HepG2 (cell line): Measurements from ENCODE around the gene HHIPL2.
"Not testable (repeated sequence)": the region's sequence is repeated elsewhere in the genome, so short reads cannot be mapped to it uniquely, and the experiment has no call there.

Experiments
- ATM ChIP-seq: fragments of 450-650 bp; IDR thresholded peaks from 2 replicates; pipeline ENCODE4 v1.7.1; 2017; ENCODE audit warnings: mild to moderate bottlenecking, borderline replicate concordance
- BRCA1 ChIP-seq: sonication (generic); formaldehyde crosslinking; IDR thresholded peaks from 2 replicates; pipeline ENCODE4 v1.4.0; 2020; ENCODE audit warnings: missing genetic modification reagents
- CREB1 ChIP-seq, 2 experiments: fragments of 450-650 bp in 1 of 2; IDR thresholded peaks; 2 replicates each; pipeline ENCODE4 v1.6.1; 2016 to 2017; ENCODE audit warnings: control low read depth in 1 of 2, mild to moderate bottlenecking in 1 of 2, missing compliant biosample characterization in 1 of 2, missing genetic modification characterization in 1 of 2
- HOXA3 ChIP-seq: sonication (generic); formaldehyde crosslinking; IDR thresholded peaks from 2 replicates; pipeline ENCODE4 v1.5.0; 2020; ENCODE audit warnings: missing genetic modification reagents
- KLF16 ChIP-seq, 2 experiments: sonication (generic) in 1 of 2; formaldehyde crosslinking in 1 of 2; IDR thresholded peaks; 2 replicates each; pipeline versions ENCODE4 v1.6.1 to v1.8.0; 2016 to 2023; ENCODE audit warnings: missing genetic modification reagents in 2 of 2, missing compliant biosample characterization in 1 of 2
- MEIS2 ChIP-seq: sonication (generic); formaldehyde crosslinking; IDR thresholded peaks from 2 replicates; pipeline ENCODE4 v1.9.0; 2021; ENCODE audit warnings: mild to moderate bottlenecking, missing genetic modification reagents
- SIX4 ChIP-seq: sonication (generic); formaldehyde crosslinking; IDR thresholded peaks from 2 replicates; pipeline ENCODE4 v1.4.0; 2020; ENCODE audit warnings: missing genetic modification reagents
- SMC3 ChIP-seq: IDR thresholded peaks from 2 replicates; pipeline ENCODE4 v1.6.1; 2011; ENCODE audit warnings: low read length, improper control_type of control experiment
- ZBTB20 ChIP-seq: sonication (generic); formaldehyde crosslinking; IDR thresholded peaks from 2 replicates; pipeline ENCODE4 v1.8.1; 2023; ENCODE audit warnings: missing genetic modification reagents, low read depth, mild to moderate bottlenecking, borderline replicate concordance
- TF ChIP-seq, protein P1 (sequence below): sonication (generic); formaldehyde crosslinking; IDR thresholded peaks from 2 replicates; pipeline ENCODE4 v1.4.0; 2020; ENCODE audit warnings: missing genetic modification reagents
- TF ChIP-seq, protein P2 (sequence below): IDR thresholded peaks from 2 replicates; pipeline ENCODE4 v1.6.1; 2012; ENCODE audit warnings: low read length, improper control_type of control experiment
- TF ChIP-seq, protein P3 (sequence below), 2 experiments: sonication (generic) in 1 of 2; formaldehyde crosslinking in 1 of 2; IDR thresholded peaks; 2 replicates each; pipeline versions ENCODE4 v1.5.1 to v1.6.1; 2011 to 2020; ENCODE audit warnings: borderline replicate concordance in 1 of 2, low read depth in 1 of 2, low read length in 1 of 2, mild to moderate bottlenecking in 1 of 2, missing genetic modification reagents in 1 of 2, moderate library complexity in 1 of 2
- TF ChIP-seq, protein P4 (sequence below): sonication (generic); formaldehyde crosslinking; IDR thresholded peaks from 2 replicates; pipeline ENCODE4 v1.5.0; 2020; ENCODE audit warnings: mild to moderate bottlenecking, missing genetic modification reagents, moderate library complexity
- TF ChIP-seq, protein P5 (sequence below): sonication (generic); formaldehyde crosslinking; IDR thresholded peaks from 2 replicates; pipeline ENCODE4 v1.4.0; 2020; ENCODE audit warnings: missing genetic modification reagents, mild to moderate bottlenecking, borderline replicate concordance

DNA sequence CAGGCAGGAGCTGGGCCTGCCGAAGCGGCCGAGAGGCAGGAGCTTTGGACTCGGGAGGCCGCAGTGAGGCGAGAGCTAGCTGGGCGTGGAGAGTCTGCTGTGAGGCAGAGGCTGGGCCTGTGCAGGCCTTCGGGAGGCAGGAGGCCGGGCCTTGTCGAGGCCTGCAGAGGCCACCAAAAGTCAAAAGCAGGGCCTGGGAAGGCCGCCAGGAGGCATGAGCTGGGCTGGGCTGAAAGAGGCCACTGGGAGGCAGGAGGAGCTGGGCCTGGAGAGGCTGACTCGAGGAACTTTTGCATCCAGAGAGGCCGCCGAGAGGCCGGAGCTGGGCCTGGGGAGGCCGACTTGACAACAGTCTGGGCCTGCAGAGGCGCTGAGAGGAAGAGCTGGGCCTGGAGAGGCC, 74.2 kb downstream of the HHIPL2 start:
- TF ChIP-seq, protein P1, sequence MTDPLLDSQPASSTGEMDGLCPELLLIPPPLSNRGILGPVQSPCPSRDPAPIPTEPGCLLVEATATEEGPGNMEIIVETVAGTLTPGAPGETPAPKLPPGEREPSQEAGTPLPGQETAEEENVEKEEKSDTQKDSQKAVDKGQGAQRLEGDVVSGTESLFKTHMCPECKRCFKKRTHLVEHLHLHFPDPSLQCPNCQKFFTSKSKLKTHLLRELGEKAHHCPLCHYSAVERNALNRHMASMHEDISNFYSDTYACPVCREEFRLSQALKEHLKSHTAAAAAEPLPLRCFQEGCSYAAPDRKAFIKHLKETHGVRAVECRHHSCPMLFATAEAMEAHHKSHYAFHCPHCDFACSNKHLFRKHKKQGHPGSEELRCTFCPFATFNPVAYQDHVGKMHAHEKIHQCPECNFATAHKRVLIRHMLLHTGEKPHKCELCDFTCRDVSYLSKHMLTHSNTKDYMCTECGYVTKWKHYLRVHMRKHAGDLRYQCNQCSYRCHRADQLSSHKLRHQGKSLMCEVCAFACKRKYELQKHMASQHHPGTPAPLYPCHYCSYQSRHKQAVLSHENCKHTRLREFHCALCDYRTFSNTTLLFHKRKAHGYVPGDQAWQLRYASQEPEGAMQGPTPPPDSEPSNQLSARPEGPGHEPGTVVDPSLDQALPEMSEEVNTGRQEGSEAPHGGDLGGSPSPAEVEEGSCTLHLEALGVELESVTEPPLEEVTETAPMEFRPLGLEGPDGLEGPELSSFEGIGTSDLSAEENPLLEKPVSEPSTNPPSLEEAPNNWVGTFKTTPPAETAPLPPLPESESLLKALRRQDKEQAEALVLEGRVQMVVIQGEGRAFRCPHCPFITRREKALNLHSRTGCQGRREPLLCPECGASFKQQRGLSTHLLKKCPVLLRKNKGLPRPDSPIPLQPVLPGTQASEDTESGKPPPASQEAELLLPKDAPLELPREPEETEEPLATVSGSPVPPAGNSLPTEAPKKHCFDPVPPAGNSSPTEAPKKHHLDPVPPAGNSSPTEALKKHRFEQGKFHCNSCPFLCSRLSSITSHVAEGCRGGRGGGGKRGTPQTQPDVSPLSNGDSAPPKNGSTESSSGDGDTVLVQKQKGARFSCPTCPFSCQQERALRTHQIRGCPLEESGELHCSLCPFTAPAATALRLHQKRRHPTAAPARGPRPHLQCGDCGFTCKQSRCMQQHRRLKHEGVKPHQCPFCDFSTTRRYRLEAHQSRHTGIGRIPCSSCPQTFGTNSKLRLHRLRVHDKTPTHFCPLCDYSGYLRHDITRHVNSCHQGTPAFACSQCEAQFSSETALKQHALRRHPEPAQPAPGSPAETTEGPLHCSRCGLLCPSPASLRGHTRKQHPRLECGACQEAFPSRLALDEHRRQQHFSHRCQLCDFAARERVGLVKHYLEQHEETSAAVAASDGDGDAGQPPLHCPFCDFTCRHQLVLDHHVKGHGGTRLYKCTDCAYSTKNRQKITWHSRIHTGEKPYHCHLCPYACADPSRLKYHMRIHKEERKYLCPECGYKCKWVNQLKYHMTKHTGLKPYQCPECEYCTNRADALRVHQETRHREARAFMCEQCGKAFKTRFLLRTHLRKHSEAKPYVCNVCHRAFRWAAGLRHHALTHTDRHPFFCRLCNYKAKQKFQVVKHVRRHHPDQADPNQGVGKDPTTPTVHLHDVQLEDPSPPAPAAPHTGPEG (CRISPR knock-in tag): not testable (repeated sequence)
- TF ChIP-seq, protein P2, sequence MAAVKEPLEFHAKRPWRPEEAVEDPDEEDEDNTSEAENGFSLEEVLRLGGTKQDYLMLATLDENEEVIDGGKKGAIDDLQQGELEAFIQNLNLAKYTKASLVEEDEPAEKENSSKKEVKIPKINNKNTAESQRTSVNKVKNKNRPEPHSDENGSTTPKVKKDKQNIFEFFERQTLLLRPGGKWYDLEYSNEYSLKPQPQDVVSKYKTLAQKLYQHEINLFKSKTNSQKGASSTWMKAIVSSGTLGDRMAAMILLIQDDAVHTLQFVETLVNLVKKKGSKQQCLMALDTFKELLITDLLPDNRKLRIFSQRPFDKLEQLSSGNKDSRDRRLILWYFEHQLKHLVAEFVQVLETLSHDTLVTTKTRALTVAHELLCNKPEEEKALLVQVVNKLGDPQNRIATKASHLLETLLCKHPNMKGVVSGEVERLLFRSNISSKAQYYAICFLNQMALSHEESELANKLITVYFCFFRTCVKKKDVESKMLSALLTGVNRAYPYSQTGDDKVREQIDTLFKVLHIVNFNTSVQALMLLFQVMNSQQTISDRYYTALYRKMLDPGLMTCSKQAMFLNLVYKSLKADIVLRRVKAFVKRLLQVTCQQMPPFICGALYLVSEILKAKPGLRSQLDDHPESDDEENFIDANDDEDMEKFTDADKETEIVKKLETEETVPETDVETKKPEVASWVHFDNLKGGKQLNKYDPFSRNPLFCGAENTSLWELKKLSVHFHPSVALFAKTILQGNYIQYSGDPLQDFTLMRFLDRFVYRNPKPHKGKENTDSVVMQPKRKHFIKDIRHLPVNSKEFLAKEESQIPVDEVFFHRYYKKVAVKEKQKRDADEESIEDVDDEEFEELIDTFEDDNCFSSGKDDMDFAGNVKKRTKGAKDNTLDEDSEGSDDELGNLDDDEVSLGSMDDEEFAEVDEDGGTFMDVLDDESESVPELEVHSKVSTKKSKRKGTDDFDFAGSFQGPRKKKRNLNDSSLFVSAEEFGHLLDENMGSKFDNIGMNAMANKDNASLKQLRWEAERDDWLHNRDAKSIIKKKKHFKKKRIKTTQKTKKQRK: not testable (repeated sequence)
- TF ChIP-seq, protein P3, sequence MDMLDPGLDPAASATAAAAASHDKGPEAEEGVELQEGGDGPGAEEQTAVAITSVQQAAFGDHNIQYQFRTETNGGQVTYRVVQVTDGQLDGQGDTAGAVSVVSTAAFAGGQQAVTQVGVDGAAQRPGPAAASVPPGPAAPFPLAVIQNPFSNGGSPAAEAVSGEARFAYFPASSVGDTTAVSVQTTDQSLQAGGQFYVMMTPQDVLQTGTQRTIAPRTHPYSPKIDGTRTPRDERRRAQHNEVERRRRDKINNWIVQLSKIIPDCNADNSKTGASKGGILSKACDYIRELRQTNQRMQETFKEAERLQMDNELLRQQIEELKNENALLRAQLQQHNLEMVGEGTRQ (IDR thresholded peaks at IDR 0.05; ENCODE audit: low read depth, low read length): not testable (repeated sequence)
- TF ChIP-seq, protein P3 (CRISPR knock-in tag; IDR thresholded peaks at IDR 0.05; ENCODE audit: borderline replicate concordance): not testable (repeated sequence)
- TF ChIP-seq, protein P4, sequence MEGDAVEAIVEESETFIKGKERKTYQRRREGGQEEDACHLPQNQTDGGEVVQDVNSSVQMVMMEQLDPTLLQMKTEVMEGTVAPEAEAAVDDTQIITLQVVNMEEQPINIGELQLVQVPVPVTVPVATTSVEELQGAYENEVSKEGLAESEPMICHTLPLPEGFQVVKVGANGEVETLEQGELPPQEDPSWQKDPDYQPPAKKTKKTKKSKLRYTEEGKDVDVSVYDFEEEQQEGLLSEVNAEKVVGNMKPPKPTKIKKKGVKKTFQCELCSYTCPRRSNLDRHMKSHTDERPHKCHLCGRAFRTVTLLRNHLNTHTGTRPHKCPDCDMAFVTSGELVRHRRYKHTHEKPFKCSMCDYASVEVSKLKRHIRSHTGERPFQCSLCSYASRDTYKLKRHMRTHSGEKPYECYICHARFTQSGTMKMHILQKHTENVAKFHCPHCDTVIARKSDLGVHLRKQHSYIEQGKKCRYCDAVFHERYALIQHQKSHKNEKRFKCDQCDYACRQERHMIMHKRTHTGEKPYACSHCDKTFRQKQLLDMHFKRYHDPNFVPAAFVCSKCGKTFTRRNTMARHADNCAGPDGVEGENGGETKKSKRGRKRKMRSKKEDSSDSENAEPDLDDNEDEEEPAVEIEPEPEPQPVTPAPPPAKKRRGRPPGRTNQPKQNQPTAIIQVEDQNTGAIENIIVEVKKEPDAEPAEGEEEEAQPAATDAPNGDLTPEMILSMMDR: not testable (repeated sequence)
- TF ChIP-seq HOXA3 (CRISPR knock-in tag); SIX4; MEIS2; ZBTB20 (CRISPR knock-in tag); CREB1 (IDR thresholded peaks at IDR 0.05); CREB1 (CRISPR knock-in tag; IDR thresholded peaks at IDR 0.05); KLF16 (CRISPR knock-in tag; IDR thresholded peaks at IDR 0.05); SMC3; ATM; BRCA1: not testable (repeated sequence)
- TF ChIP-seq, protein P5, sequence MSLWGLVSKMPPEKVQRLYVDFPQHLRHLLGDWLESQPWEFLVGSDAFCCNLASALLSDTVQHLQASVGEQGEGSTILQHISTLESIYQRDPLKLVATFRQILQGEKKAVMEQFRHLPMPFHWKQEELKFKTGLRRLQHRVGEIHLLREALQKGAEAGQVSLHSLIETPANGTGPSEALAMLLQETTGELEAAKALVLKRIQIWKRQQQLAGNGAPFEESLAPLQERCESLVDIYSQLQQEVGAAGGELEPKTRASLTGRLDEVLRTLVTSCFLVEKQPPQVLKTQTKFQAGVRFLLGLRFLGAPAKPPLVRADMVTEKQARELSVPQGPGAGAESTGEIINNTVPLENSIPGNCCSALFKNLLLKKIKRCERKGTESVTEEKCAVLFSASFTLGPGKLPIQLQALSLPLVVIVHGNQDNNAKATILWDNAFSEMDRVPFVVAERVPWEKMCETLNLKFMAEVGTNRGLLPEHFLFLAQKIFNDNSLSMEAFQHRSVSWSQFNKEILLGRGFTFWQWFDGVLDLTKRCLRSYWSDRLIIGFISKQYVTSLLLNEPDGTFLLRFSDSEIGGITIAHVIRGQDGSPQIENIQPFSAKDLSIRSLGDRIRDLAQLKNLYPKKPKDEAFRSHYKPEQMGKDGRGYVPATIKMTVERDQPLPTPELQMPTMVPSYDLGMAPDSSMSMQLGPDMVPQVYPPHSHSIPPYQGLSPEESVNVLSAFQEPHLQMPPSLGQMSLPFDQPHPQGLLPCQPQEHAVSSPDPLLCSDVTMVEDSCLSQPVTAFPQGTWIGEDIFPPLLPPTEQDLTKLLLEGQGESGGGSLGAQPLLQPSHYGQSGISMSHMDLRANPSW (CRISPR knock-in tag): not testable (repeated sequence)
